Measurements from ENCODE around the gene DCUN1D3. TPM values are rescaled to one million over a fixed set of nuclear protein-coding genes. Genes with fewer than 3 reads are reported as not detected.

DCUN1D3 gene
- total RNA-seq, 1 donor from 2014 or later = 12.4 TPM

- Mint-ChIP-seq H3K36me3 (peaks cover 14% of the 10 kb centered on the region), H3K27ac (no peak overlapping the region), H3K4me1 (peaks cover 29% of the 10 kb centered on the region), H3K4me3 (no peak overlapping the region), H3K9me3 (no peaks in the 10 kb centered on the region), H3K27me3 (ENCODE audit: low read depth) (no peaks in the 10 kb centered on the region)
- DNase-seq (ENCODE audit: low spot score in 2 of 2, unreplicated experiment in 2 of 2) = no peak
- TF ChIP-seq, protein P1, sequence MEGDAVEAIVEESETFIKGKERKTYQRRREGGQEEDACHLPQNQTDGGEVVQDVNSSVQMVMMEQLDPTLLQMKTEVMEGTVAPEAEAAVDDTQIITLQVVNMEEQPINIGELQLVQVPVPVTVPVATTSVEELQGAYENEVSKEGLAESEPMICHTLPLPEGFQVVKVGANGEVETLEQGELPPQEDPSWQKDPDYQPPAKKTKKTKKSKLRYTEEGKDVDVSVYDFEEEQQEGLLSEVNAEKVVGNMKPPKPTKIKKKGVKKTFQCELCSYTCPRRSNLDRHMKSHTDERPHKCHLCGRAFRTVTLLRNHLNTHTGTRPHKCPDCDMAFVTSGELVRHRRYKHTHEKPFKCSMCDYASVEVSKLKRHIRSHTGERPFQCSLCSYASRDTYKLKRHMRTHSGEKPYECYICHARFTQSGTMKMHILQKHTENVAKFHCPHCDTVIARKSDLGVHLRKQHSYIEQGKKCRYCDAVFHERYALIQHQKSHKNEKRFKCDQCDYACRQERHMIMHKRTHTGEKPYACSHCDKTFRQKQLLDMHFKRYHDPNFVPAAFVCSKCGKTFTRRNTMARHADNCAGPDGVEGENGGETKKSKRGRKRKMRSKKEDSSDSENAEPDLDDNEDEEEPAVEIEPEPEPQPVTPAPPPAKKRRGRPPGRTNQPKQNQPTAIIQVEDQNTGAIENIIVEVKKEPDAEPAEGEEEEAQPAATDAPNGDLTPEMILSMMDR (IDR thresholded peaks at IDR 0.05; ENCODE audit: unreplicated experiment) = no peak
Measured at GRCh38 chr16:20853981-20854620, 46.1 kb downstream of the DCUN1D3 start.

GRCh38 chr16:20853143-20853542, 47.0 kb downstream of the DCUN1D3 start:
- Mint-ChIP-seq H3K4me1 (peaks cover 29% of the 10 kb centered on the region), H3K27me3 (ENCODE audit: low read depth) (no peaks in the 10 kb centered on the region), H3K4me3 (no peak overlapping the region), H3K27ac (no peak overlapping the region), H3K36me3 (peaks cover 14% of the 10 kb centered on the region), H3K9me3 (no peaks in the 10 kb centered on the region)
- TF ChIP-seq, protein P1 (IDR thresholded peaks at IDR 0.05; ENCODE audit: unreplicated experiment) = no peak
- no peak for DNase-seq (ENCODE audit: low spot score in 2 of 2, unreplicated experiment in 2 of 2)

- Mint-ChIP-seq H3K9me3 (no peaks in the 10 kb centered on the region), H3K4me3 (no peak overlapping the region), H3K36me3 (peaks cover 14% of the 10 kb centered on the region), H3K27me3 (ENCODE audit: low read depth) (no peaks in the 10 kb centered on the region), H3K27ac (peak overlapping the region; percentile 61), H3K4me1 (peaks cover 29% of the 10 kb centered on the region)
- no peak for DNase-seq (ENCODE audit: low spot score in 2 of 2, unreplicated experiment in 2 of 2)
- TF ChIP-seq, protein P1 (IDR thresholded peaks at IDR 0.05; ENCODE audit: unreplicated experiment) = no peak
Measured at GRCh38 chr16:20851601-20852000, 48.6 kb downstream of the DCUN1D3 start.

DNA sequence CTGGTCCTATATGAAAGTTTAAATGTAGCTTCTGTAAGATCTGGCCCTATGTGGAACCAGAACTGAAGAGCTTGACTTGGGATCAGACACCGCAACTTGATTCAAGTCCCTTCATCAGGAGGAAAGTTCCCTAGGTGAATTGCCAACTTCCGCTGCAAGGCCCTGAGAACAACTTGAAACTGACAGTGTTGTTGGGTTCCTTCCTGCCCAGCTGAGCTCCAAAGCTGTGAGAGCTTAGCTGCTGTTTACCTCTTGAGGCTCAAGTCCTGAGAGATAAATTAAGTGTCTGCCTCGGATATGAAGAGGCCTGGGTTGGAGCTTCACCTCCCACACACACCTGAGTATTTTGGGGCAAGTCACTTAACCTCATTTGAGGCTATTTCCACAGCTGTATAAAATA, 49.2 kb downstream of the DCUN1D3 start:
- H3K4me1 Mint-ChIP-seq = peaks cover 29% of the 10 kb centered on the region
- H3K27ac Mint-ChIP-seq = peak overlapping the region; percentile 67
- H3K36me3 Mint-ChIP-seq = peaks cover 12% of the 10 kb centered on the region
- TF ChIP-seq, protein P1 (IDR thresholded peaks at IDR 0.05; ENCODE audit: unreplicated experiment) = no peak
- H3K9me3 Mint-ChIP-seq = no peaks in the 10 kb centered on the region
- no peak for DNase-seq (ENCODE audit: low spot score in 2 of 2, unreplicated experiment in 2 of 2)
- H3K4me3 Mint-ChIP-seq = no peak overlapping the region
- H3K27me3 Mint-ChIP-seq (ENCODE audit: low read depth) = no peaks in the 10 kb centered on the region

DNA sequence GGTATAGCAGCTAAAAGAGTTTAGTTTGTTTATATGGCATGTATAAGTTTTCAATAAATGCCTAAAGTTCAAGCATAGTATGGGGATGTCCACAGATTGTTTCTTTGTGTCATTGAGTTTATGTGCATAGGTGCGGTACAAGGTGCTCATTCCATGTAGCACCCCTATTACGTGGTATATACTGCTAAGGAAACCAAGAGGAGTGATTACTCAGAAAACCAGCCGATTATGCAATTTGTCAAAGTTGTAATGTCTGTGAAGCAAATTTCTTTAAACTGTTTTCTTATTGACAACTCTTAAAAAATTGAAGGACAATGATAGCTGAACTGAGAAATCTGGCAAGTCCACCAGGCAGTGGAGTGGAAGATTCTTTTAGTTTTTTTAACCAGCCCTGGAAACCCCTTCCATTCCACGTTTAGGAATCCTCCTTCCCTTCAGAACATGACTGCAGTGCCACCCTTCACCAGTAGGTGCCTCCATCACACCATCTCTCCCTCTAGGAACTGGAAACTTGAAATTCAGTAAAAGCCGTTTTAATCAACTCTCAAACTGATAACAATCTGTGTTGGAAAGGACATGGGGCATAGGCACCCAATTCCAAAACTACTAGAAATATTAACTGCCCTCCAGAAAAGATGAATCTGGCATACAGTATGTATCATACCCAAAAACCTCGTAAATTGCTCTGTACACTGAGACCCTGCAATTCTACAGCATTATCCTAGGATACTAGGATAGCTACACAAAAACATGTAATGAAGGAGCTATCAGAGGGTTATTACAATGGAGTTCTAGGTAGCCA, 50.4 kb downstream of the DCUN1D3 start:
- H3K27ac Mint-ChIP-seq = no peak overlapping the region

More for the DNA sequence above, 50.4 kb downstream of the DCUN1D3 start:
- Mint-ChIP-seq H3K4me3 (no peak overlapping the region), H3K36me3 (peaks cover 8% of the 10 kb centered on the region), H3K4me1 (peaks cover 29% of the 10 kb centered on the region), H3K27me3 (ENCODE audit: low read depth) (no peaks in the 10 kb centered on the region), H3K9me3 (no peaks in the 10 kb centered on the region)
- peak; percentile 32 to 82 for DNase-seq (ENCODE audit: low spot score in 2 of 2, unreplicated experiment in 2 of 2)
- TF ChIP-seq, protein P1 (IDR thresholded peaks at IDR 0.05; ENCODE audit: unreplicated experiment) = peak; percentile 95
